IMR-90 (cell line): ENCODE measurements around the gene HERC3. TPM values are rescaled to one million over a fixed set of nuclear protein-coding genes. Genes with fewer than 3 reads are reported as not detected.

ENCODE experiments used
- ATAC-seq: fragments of 200-7000 bp; cut with Tn5 transposase; 2 replicates; pipeline ENCODE4 v1.9.1; 2020; ENCODE audit warnings: low read depth, mild to moderate bottlenecking, moderate library complexity
- BruUV-seq: library from RNA; stranded (reverse); fragments of 400-500 nt; replicated peaks from 2 replicates; lab custom pipeline; 2021; lab: Mats Ljungman, UMichigan
- CTCF ChIA-PET: fragments of 300-600 bp; formaldehyde crosslinking; extraction: SDS; loops from one replicate; lab custom pipeline; 2021; ENCODE audit warnings: antibody characterized with exemption; lab: Yijun Ruan, JAX
- POLR2A ChIA-PET: fragments of 300-600 bp; sonication (Branson Sonifier 250); formaldehyde crosslinking; loops from one replicate; lab custom pipeline; 2022; ENCODE audit warnings: antibody characterized with exemption; ENCODE audit not compliant: unreplicated experiment; lab: Charles Lee
- DNase-seq: peaks from one replicate; pipeline ENCODE4 v3.0.0; 2013
- H2AFZ ChIP-seq: replicated peaks from 2 replicates; pipeline ENCODE3; 2013; ENCODE audit warnings: low read length, mild to moderate bottlenecking; ENCODE audit not compliant: poor library complexity
- H2AK5ac ChIP-seq: 2 replicates; pipeline ENCODE4 v1.6.1; 2013; ENCODE audit warnings: low read depth, low read length, inconsistent platforms
- H2AK9ac ChIP-seq: replicated peaks from 2 replicates; pipeline ENCODE3; 2013; ENCODE audit warnings: mild to moderate bottlenecking, low read depth, low read length, moderate library complexity; ENCODE audit not compliant: poor library complexity
- H2BK120ac ChIP-seq: 2 replicates; pipeline ENCODE4 v1.6.1; 2013; ENCODE audit warnings: low read depth, low read length, inconsistent platforms
- H2BK15ac ChIP-seq: 3 replicates; pipeline ENCODE4 v1.6.1; 2013; ENCODE audit warnings: low read depth, low read length, inconsistent platforms
- H2BK20ac ChIP-seq: 2 replicates; pipeline ENCODE4 v1.6.1; 2013; ENCODE audit warnings: low read depth, mild to moderate bottlenecking, inconsistent platforms, low read length, moderate library complexity
- H2BK5ac ChIP-seq: 2 replicates; pipeline ENCODE4 v1.6.1; 2013; ENCODE audit warnings: mild to moderate bottlenecking, low read depth, low read length, inconsistent platforms; ENCODE audit not compliant: poor library complexity, severe bottlenecking
- H3K14ac ChIP-seq: replicated peaks from 2 replicates; pipeline ENCODE4 v1.6.1; 2013; ENCODE audit warnings: low read depth, low read length, inconsistent platforms
- H3K18ac ChIP-seq: 2 replicates; pipeline ENCODE4 v1.6.1; 2013; ENCODE audit warnings: low read depth, low read length, control low read depth
- H3K23ac ChIP-seq: 2 replicates; pipeline ENCODE4 v1.6.1; 2013; ENCODE audit warnings: low read depth, low read length, inconsistent platforms
- H3K27ac ChIP-seq: 2 replicates; pipeline ENCODE4 v1.5.1; 2013; ENCODE audit warnings: mild to moderate bottlenecking, control low read depth, low read length; ENCODE audit not compliant: insufficient read depth
- H3K27me3 ChIP-seq: 2 replicates; pipeline ENCODE4 v1.6.1; 2013; ENCODE audit warnings: low read length; ENCODE audit not compliant: control insufficient read depth, insufficient read depth
- H3K36me3 ChIP-seq: 2 replicates; pipeline ENCODE4 v1.6.1; 2013; ENCODE audit warnings: low read length, mixed read lengths; ENCODE audit not compliant: control insufficient read depth, insufficient read depth
- H3K4ac ChIP-seq: 2 replicates; pipeline ENCODE4 v1.6.1; 2013; ENCODE audit warnings: low read depth, low read length, inconsistent platforms
- H3K4me1 ChIP-seq: 2 replicates; pipeline ENCODE4 v1.6.1; 2013; ENCODE audit warnings: low read length, mixed read lengths; ENCODE audit not compliant: control insufficient read depth, insufficient read depth
- H3K4me2 ChIP-seq: 2 replicates; pipeline ENCODE4 v1.6.1; 2013; ENCODE audit warnings: low read depth, mild to moderate bottlenecking, control low read depth, low read length, moderate library complexity
- H3K4me3 ChIP-seq: 2 replicates; pipeline ENCODE4 v1.5.1; 2013; ENCODE audit warnings: low read depth, mild to moderate bottlenecking, control low read depth, low read length, moderate library complexity; ENCODE audit not compliant: insufficient read depth
- H3K56ac ChIP-seq: 2 replicates; pipeline ENCODE4 v1.6.1; 2013; ENCODE audit warnings: low read length, inconsistent platforms; ENCODE audit not compliant: insufficient read depth; ENCODE audit errors: extremely low read depth
- H3K79me1 ChIP-seq, 2 experiments: 2 replicates each; pipeline ENCODE4 v1.6.1; 2013; ENCODE audit warnings: low read length in 2 of 2, inconsistent platforms in 1 of 2, low read depth in 1 of 2
- H3K9ac ChIP-seq: 2 replicates; pipeline ENCODE4 v1.6.1; 2013; ENCODE audit warnings: low read depth, low read length, control low read depth
- H3K9me1 ChIP-seq: 2 replicates; pipeline ENCODE4 v1.6.1; 2013; ENCODE audit warnings: low read length, inconsistent platforms; ENCODE audit not compliant: insufficient read depth
- H3K9me3 ChIP-seq: 2 replicates; pipeline ENCODE4 v1.6.1; 2013; ENCODE audit warnings: low read length; ENCODE audit not compliant: control insufficient read depth, insufficient read depth
- H4K20me1 ChIP-seq: 2 replicates; pipeline ENCODE4 v1.6.1; 2013; ENCODE audit warnings: low read length, inconsistent platforms; ENCODE audit not compliant: insufficient read depth
- H4K5ac ChIP-seq: 2 replicates; pipeline ENCODE4 v1.6.1; 2013; ENCODE audit warnings: mild to moderate bottlenecking, low read depth, low read length, control low read depth
- H4K8ac ChIP-seq, 2 experiments: 2 replicates each; pipeline ENCODE4 v1.6.1; 2013; ENCODE audit warnings: low read depth in 2 of 2, low read length in 2 of 2, control low read depth in 1 of 2, inconsistent platforms in 1 of 2
- H4K91ac ChIP-seq: 2 replicates; pipeline ENCODE4 v1.6.1; 2013; ENCODE audit warnings: low read depth, low read length, inconsistent platforms; ENCODE audit not compliant: insufficient read depth
- CEBPB ChIP-seq: IDR thresholded peaks from 2 replicates; pipeline ENCODE4 v1.6.1; 2012; ENCODE audit warnings: low read depth, low read length, improper control_type of control experiment
- WGBS, 2 experiments: methylation state at CpG; one replicate each; pipeline versions ENCODE4 v1.1.5 to v1.1.7; 2013; ENCODE audit warnings: missing lambda C conversion rate in 2 of 2; ENCODE audit not compliant: insufficient read length in 1 of 2; ENCODE audit errors: extremely low coverage in 2 of 2; 5-methylcytosine and 5-hydroxymethylcytosine counted together
- dilution Hi-C: fragments of 300-500 bp; cut with HindIII; formaldehyde crosslinking; loops from one replicate; pipeline ENCODE4 v1.14.3; 2018; ENCODE audit warnings: low sequenced_read_pairs; ENCODE audit not compliant: unreplicated experiment
- in situ Hi-C: fragments of 300-500 bp; cut with MboI; formaldehyde crosslinking; loops from 3 replicates; pipeline ENCODE4 v1.14.3; 2019; ENCODE audit warnings: low sequenced_read_pairs, inconsistent platforms, mixed read lengths
- intact Hi-C: fragments of 100-400 bp; cut with micrococcal nuclease; formaldehyde crosslinking; loops from 2 replicates; pipeline ENCODE4 v1.10.0; 2022
- polyA plus RNA-seq, 3 experiments: library from polyadenylated mRNA; depleted of rRNA; stranded (reverse); fragments of >200 nt; gene quantifications; 2 replicates each; pipeline ENCODE4 v1.2.3, GENCODE V29; 2012; ENCODE audit warnings: low replicate concordance in 1 of 3
- total RNA-seq: library from RNA; depleted of rRNA; stranded (reverse); fragments of >200 nt; gene quantifications from 2 replicates; pipeline ENCODE4 v1.2.3, GENCODE V29; 2012
- TF ChIP-seq, protein P1 (sequence below): conservative IDR thresholded peaks from 2 replicates; pipeline ENCODE4 v1.5.1; 2012; ENCODE audit warnings: mild to moderate bottlenecking, low read depth, low read length, improper control_type of control experiment

Gene HERC3
- total and polyA plus RNA-seq, 2 of the 4 experiments (the other 2 are of a cell fraction) = 8.9 to 9.5 TPM

DNA sequence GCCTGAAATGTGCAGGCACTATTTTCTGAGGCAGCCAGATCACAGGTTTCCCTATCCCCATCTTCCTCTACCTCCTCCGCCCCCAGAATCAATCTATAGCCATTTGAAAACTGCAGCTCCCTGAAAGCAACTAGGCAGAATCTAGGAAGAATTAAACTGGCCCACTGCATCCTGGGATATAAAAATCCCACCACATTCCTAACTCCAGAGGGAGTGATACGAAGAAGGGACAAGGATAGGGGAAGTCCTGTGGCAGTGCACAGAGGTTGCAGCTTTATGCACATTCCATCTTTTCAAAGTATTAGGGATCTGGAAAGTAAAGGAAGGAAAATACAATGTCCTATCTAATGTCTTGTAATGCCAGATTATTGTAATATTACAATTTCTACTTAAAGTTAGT is 18.3 kb upstream of the HERC3 start:
- DNase-seq = peak; percentile 42
- Histone ChIP-seq H3K56ac (no peak overlapping the region), H3K18ac (no peak overlapping the region), H2AK9ac (no peak overlapping the region), H4K91ac (no peak overlapping the region), H3K4ac (no peak overlapping the region), H2BK5ac (no peak overlapping the region), H3K4me2 (no peak overlapping the region), H3K14ac (no peak overlapping the region), H4K5ac (no peak overlapping the region), H2AFZ (peak overlapping the region; percentile 73), H4K8ac (peak overlapping the region in 1 of 2 experiments; percentile 79; a peak in 1 of 4 replicates), H3K4me1 (peaks cover 4% of the 10 kb centered on the region; the same call in 1 of the 2 replicates), H3K9me3 (no peaks in the 10 kb centered on the region), H4K20me1 (no peaks in the 10 kb centered on the region), H3K27ac (no peak overlapping the region), H2BK120ac (no peak overlapping the region), H2BK20ac (no peak overlapping the region), H2BK15ac (no peak overlapping the region), H3K9ac (no peak overlapping the region), H2AK5ac (no peak overlapping the region), H3K9me1 (no peaks in the 10 kb centered on the region; the same call in 1 of the 2 replicates), H3K4me3 (no peak overlapping the region), H3K79me1 (no peaks in the 10 kb centered on the region), H3K36me3 (no peaks in the 10 kb centered on the region), H3K27me3 (no peaks in the 10 kb centered on the region), H3K23ac (no peak overlapping the region)
- dilution Hi-C loops = no loop called here
- WGBS, 2 experiments = no CpG with 5 or more reads among the region's 2 CpGs
- ChIA-PET POLR2A (no interaction called here), CTCF (interaction anchor here (0.6 to 1.1 kb wide), 3 partner anchors 10 to 99 kb away, joined by 3 to 4 read pairs (median 3); no protein-coding TSS in a partner anchor)
- intact Hi-C loops = no loop called here
- TF ChIP-seq CEBPB = no peak
- TF ChIP-seq, protein P1, sequence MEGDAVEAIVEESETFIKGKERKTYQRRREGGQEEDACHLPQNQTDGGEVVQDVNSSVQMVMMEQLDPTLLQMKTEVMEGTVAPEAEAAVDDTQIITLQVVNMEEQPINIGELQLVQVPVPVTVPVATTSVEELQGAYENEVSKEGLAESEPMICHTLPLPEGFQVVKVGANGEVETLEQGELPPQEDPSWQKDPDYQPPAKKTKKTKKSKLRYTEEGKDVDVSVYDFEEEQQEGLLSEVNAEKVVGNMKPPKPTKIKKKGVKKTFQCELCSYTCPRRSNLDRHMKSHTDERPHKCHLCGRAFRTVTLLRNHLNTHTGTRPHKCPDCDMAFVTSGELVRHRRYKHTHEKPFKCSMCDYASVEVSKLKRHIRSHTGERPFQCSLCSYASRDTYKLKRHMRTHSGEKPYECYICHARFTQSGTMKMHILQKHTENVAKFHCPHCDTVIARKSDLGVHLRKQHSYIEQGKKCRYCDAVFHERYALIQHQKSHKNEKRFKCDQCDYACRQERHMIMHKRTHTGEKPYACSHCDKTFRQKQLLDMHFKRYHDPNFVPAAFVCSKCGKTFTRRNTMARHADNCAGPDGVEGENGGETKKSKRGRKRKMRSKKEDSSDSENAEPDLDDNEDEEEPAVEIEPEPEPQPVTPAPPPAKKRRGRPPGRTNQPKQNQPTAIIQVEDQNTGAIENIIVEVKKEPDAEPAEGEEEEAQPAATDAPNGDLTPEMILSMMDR = peak; percentile 59
- no TSS peak for BruUV-seq
- ATAC-seq = peak; percentile 67
- in situ Hi-C loops = no loop called here
